K562 (cell line): ENCODE data around the gene LCTL.

ENCODE experiments used
- BRCA1 ChIP-seq, 2 experiments: fragments of 450-650 bp in 1 of 2; sonication (generic) in 1 of 2; formaldehyde crosslinking in 1 of 2; IDR thresholded peaks; 2 replicates each; pipeline versions ENCODE4 v1.5.0 to v1.6.1; 2017 to 2020; ENCODE audit warnings: mild to moderate bottlenecking in 1 of 2, missing genetic modification reagents in 1 of 2
- BRF1 ChIP-seq: IDR thresholded peaks from 3 replicates; pipeline ENCODE4 v1.6.1; 2011; ENCODE audit warnings: borderline replicate concordance, mild to moderate bottlenecking; ENCODE audit not compliant: insufficient read length; ENCODE audit errors: extremely low read depth
- KDM4B ChIP-seq, 2 experiments: fragments of 450-650 bp in 1 of 2; sonication (generic) in 1 of 2; IDR thresholded peaks; 2 replicates each; pipeline ENCODE4 v1.6.1; 2016 to 2017; ENCODE audit warnings: borderline replicate concordance in 2 of 2, antibody characterized with exemption in 1 of 2, low read depth in 1 of 2, mild to moderate bottlenecking in 1 of 2
- STAT5B ChIP-seq: fragments of 250-450 bp; sonication (Bioruptor Pico); IDR thresholded peaks from 2 replicates; pipeline ENCODE4 v1.8.0; 2021; ENCODE audit warnings: mild to moderate bottlenecking, inconsistent platforms
- TF ChIP-seq, protein P1 (sequence below), 3 experiments: IDR thresholded peaks in 2 of 3; conservative IDR thresholded peaks in 1 of 3; 2 replicates each; pipeline ENCODE4 v1.5.1; 2011 to 2012; ENCODE audit warnings: low read length in 3 of 3, mild to moderate bottlenecking in 3 of 3, control low read depth in 2 of 3, improper control_type of control experiment in 1 of 3, inconsistent platforms in 1 of 3, low read depth in 1 of 3, mixed read lengths in 1 of 3, moderate library complexity in 1 of 3; ENCODE audit not compliant: insufficient read depth in 2 of 3

DNA sequence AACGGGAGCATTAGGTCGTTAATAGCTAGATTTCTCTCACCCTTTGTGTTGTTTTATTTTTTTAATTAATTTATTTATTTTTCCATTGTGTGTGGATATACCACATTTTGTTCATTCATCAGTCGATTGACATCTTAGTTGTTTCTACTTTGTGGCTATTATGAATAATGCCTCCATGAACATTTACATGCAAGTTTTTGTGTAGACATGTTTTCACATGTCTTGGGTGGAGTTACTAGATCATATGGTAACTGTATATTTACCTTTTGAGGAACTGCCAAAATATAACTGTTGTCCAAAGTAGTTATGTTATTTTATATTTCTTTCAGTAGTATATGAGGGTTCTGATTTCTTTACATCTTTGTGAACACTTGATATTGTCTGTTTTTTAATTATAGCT is 41.9 kb downstream of the LCTL start:
- TF ChIP-seq BRF1 (no peak), KDM4B (IDR thresholded peaks at IDR 0.05; ENCODE audit: borderline replicate concordance in 2 of 2, low read depth in 1 of 2) (no peak), BRCA1 (IDR thresholded peaks at IDR 0.05) (no peak), BRCA1 (CRISPR knock-in tag; IDR thresholded peaks at IDR 0.05) (no peak), STAT5B (CRISPR knock-in tag) (no peak)
- TF ChIP-seq, protein P1, sequence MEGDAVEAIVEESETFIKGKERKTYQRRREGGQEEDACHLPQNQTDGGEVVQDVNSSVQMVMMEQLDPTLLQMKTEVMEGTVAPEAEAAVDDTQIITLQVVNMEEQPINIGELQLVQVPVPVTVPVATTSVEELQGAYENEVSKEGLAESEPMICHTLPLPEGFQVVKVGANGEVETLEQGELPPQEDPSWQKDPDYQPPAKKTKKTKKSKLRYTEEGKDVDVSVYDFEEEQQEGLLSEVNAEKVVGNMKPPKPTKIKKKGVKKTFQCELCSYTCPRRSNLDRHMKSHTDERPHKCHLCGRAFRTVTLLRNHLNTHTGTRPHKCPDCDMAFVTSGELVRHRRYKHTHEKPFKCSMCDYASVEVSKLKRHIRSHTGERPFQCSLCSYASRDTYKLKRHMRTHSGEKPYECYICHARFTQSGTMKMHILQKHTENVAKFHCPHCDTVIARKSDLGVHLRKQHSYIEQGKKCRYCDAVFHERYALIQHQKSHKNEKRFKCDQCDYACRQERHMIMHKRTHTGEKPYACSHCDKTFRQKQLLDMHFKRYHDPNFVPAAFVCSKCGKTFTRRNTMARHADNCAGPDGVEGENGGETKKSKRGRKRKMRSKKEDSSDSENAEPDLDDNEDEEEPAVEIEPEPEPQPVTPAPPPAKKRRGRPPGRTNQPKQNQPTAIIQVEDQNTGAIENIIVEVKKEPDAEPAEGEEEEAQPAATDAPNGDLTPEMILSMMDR (IDR thresholded peaks at IDR 0.05 in 2 of 3, conservative IDR thresholded peaks at IDR 0.05 in 1 of 3; ENCODE audit: insufficient read depth in 2 of 3, low read depth in 1 of 3, low read length in 3 of 3) = no peak
